HG02884 (cell line): Measurements from ENCODE around the gene ZNF423.

Experiments
- ATAC-seq: cut with Tn5 transposase; IDR thresholded peaks from one replicate; pipeline ENCODE4 v1.9.1; 2021; ENCODE audit warnings: mild to moderate bottlenecking, moderate library complexity; ENCODE audit not compliant: unreplicated experiment

The ZNF423 gene

DNA sequence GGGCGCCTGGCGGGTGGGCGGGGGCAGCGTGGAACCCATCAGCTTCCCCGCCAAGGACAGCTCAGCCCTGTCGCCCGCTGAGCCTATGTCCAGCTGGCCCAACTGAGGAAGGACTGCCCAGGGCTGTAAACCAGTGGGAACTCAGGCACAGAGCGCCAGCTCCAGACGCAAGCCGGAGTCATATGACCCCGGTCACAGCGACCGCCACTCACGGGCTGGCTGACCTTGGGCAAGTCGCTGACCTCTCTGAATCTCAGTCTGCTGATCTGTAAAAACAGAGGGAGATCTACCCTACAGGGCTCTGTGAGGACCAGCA is 312.3 kb downstream of the ZNF423 start:
- no peak for ATAC-seq

DNA sequence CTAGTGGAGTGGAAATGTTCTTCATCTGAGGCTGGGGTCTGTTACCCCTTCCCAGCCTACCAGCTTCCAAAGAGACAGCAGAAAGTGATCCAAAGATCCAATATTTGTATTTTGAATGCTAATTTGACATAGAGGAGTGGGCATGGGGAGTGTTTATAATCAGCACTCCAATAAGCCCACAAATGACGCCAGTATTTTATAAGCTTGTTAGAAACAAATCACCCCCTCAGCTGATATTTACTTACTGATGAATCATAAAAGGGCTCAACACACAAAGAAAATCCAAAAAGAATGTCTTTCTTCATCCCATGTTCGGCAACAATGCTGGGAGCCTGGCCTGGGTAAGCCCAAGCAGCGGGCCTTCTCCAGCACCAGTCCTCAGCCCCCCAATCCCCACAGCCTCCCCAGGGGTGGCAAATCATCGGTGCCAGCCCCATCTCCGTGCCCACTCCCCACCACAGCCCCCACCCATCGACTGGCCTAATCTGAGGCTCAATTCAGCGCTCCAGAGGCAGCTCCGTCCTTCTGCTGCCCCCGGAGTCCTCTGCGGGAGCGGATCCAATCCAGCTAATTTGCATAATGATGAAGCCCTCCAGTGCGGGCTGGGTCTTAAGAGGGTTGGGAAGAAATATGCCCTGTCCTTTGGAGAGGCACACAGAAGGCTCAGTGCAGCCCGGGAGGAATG is 312.8 kb downstream of the ZNF423 start:
- no peak for ATAC-seq

DNA sequence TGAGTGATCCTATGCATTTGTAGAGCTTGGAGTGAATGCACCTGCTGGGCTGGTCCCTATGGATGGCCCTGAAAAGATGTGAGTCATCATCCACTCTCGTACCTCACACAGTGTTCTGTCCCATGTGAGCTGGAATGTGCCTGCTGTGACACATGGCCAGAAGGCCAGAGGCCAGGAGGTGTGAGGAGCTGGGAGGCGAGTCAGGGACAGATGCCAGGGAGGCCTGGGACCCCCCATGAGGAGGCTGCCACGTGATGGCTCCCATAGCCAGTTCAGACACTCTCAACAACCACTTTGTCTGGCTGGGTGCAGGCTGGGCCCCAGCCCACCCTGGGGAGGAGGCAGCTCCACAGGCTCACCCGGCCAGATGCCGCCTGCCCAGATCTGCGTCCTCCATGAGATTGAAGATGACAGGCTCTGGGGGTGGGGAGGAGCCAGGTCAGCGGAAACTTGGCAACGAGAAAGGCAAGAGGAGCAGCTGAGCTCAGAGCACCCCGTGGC is 313.5 kb downstream of the ZNF423 start:
- no peak for ATAC-seq

DNA sequence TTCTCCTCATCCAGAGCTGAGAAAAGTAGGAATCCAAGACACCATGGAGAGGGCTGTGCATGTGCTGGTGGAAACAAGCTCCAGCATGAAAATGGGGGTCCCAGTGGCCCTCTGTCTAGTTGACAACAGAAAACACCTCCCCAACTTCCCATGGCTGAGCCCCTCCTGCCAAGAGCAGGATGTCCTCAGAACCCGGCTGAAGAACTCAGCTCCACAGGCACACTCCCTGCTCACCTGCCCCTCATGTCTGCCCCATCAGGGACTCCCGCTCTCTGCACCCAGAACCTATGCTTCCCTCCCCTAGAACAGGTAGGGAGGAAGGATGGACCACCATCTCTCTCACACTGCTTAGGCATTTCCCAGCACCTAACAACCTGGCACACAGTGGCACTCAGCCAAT is 315.1 kb downstream of the ZNF423 start:
- no peak for ATAC-seq

DNA sequence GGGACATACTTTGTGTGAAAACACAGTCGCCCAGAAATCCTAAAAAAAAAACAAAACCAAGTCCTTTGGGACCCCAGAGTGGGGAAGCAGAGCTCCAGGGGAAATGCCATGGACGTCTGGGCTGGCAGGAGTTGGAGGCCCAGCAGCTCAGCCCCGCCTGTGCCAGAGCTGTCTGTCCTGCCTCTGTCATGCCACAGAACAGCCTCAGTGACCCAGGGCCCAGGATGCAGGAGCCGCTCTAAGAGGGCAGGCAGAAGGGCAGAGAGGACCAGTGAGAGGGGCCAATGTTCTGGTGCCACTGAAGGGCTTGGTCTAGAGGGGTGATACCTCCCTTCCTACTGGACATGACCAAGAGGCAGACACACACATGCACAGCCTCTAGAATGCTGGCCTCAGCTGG is 316.2 kb downstream of the ZNF423 start:
- no peak for ATAC-seq

DNA sequence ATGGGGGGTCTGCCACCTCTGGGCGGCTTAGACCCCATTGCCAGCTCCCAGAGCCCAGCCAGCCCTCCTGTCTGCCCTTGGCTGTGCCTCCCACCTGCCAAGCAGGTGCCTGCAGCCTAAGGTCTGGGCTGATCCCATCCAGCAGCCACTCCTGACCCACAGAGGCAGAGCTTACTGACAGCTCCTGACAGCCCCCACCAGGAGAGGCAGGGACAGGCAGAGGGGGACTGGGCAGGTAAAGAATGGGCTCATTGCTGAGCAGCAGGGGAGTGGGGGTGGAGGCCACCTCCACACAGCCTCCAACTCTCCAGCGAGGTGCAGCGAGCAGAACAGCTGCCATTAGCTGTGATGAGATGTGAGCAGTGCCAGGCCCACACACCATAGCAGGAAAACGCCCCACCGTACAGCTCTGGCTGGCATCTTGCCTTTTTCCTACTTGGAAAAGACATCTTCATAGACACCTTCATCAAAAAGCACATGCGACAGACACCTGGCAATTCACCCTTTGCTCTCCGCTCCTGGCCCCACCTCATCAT is 317.9 kb downstream of the ZNF423 start:
- no peak for ATAC-seq

DNA sequence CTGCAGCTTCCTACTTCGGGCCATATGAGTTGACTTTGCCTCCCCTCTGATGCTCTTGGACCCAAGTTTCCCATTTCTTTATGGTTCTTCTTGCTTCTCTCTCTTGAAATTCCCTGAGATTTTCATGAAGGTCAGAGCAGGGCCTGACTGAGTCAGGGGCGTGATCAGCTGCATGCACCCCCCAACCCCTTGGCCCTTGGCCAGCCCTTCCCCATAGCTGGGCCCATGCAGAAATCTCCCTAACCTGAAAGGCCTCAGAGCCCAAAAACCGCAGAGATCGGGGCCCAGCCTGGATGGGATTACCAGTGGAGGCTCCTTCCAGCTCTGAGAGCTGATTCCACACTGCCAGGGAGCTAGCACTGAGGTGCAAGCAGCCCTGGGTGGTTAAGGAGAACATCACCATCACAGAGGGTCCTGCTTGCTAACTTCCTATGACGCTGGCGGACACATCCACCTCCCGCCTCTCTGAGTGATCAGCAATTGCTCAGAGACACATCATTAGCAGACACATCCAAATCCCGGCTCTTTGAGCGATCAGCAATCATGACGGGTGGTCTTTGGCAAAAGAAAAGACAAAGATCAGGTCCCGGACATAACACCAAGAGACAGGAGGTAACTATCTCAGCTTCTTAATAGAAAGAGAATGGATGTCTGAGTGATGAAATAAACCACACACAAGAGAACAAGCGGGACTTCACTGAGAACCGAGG is 320.9 kb downstream of the ZNF423 start:
- no peak for ATAC-seq

DNA sequence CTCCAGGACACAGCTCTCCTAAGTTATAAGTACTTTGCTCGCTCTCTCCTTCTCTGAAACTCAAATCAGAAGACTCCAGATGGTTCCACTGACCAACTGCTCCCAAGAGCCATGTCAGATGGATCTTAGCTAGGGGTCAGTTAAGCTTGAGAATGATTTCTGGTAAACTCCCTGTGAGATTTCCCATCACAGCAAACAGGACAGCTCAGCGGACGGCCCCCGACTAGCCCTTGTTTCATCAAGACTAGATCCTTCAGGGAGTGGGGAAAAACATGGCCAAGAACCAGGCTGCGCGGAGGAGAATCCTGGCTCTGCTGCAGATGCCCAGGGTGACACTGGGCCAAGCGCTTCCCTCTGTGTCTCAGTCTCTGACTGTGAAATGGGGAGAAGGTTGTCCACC is 322.5 kb downstream of the ZNF423 start:
- ATAC-seq, result no peak

DNA sequence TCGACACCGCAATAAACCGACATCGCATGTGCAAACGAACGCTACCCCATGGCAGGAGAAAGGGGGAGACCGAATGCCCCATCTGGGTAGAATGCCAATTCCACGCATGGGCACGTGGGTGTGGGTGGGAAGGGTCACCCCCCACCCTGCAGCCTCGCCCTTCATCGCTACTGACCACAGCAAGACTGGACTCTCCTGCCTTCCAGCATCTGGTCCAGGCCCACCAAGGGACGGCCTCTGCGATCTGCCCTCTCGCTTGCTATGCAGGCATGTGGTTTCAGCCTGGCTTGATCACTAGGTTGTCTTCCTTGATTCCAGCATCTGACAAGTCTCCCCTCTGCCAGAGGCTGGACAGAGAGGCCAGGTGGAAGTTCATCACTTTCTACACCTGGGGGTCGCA is 323.0 kb downstream of the ZNF423 start:
- no peak for ATAC-seq

DNA sequence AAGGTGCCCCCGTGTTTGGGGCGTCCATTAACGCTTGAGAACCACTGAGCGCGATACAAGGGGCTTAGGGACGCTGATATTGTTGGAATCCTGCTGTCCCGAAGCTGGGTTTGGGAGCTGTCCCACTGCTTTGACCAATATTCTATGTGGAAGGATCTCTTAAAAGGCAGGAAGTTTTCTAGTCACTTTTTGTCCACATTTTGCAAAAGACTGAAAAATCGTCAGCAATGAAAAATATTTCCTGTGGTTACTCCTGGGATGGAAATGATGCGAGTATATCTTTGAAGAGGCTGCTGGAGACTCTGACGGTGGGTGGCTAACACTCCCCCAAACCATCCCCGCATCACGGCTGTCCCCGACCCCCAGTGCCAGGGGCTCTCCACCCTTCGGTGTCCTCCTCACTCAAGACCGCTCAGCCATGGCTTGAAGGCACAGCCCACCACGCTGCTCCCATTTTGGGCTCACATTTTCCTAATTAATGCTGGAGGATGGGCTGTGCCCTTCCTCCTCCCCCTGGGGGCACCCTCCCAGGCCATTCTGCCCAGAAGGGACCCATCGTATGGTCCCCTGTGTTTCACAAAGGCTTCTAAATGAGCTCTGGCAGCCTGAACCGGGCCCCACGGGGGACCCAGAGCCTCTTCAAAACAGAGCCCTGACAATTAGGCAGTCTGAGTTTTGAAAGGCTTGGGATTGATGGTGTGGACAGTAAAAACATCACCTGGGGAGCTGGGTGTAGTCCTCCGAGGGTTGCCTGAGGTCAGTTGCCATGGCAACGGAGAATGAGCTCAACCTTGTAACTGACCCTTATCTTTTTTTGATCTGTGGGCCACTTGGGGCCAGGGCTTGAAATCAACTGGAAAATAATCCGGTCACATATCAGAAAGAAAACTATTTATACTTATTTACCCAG is 323.7 kb downstream of the ZNF423 start:
- ATAC-seq, result no peak

DNA sequence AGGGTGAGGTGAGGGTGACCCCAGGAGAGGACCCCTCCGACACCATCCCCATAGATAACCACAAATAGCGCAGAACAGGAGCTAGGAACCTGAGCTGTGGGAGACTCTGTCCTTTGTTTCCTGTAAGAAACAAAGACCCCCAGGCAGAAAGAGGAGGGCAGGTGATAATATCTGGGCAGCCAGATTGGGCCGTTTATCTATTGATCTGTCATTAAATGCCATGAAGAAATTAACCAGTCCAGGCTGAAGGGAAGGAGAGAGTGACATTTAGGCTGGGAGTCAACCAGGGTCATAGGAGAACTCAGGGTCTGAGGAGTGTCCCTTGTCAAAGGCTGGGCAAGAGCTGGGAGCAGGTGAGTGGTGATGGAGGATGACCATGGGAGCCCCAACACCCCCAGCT is 324.5 kb downstream of the ZNF423 start:
- no peak for ATAC-seq

DNA sequence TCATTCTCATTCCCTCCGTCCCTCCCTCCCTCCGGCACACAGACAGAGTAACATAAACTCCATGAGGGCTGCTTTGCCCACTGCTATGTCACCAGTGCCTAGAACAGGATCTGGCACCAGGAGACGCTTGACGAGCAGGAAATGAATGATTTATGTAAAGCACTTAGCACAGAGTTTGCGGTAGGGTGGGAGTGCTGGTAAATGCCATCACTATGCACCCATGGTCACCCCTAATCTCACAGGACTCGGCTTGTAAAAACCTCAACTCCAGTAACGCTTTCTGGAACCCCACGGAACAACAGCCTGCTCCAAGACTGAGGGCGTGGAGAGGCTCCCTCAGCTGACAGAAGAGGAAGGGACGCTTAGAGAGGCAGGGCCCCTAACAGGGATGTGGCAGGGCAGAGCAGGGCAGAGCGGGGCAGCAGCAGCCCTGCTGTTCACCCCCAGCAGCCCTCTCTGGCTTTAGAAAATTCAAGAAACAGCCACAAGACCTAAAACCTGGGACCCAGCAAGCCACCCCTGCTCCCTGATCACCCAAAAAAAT is 325.4 kb downstream of the ZNF423 start:
- ATAC-seq, result no peak

DNA sequence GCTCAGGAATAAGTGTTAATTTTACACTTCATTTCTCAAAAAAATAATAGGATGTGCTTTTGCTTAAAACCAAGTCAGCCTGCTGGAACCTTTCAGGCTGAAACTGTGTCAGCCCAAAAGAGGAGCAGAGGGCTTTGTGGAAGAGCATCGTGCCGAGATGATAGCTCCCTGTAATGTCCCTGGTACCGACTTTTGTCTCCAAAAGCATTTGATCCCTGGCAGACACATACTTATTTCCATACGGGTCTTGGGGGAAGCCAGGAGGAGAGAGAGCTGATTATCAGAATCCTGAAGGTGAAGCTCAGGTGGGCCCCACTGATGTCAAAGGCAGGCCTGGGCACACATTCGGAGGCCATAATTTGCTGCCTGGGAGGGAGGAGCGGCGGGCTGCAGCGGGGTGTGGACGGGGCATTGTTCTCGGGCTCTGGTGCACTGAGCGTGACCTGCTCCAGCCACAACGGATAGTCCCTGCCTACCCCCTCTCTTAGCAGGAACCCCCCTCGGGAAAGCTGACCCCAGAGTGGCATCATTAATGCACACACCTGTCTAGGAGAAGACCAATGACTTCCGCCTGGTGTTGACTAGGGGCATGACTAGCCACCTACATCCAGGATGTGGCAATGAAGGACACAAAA is 326.4 kb downstream of the ZNF423 start:
- no peak for ATAC-seq

DNA sequence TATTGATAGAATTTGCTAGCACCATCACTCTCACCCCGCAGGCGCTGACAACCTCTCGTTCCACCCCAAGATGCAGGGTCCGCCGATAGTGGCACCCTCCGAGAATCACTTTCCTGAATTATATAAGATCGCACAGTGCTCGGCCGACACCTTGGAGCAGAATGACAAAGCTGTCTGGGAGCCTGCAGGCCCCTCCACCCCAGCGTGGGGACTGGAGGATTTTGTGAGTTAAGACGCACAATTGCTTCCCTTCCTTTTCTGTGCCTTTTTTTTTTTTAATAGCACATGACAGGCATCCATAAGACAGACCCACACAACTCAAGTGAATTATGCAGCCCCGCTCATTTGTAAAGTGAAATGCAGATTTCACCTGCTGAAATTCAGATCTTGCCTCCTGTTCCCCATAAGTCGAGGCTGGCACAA is 327.0 kb downstream of the ZNF423 start:
- no peak for ATAC-seq

DNA sequence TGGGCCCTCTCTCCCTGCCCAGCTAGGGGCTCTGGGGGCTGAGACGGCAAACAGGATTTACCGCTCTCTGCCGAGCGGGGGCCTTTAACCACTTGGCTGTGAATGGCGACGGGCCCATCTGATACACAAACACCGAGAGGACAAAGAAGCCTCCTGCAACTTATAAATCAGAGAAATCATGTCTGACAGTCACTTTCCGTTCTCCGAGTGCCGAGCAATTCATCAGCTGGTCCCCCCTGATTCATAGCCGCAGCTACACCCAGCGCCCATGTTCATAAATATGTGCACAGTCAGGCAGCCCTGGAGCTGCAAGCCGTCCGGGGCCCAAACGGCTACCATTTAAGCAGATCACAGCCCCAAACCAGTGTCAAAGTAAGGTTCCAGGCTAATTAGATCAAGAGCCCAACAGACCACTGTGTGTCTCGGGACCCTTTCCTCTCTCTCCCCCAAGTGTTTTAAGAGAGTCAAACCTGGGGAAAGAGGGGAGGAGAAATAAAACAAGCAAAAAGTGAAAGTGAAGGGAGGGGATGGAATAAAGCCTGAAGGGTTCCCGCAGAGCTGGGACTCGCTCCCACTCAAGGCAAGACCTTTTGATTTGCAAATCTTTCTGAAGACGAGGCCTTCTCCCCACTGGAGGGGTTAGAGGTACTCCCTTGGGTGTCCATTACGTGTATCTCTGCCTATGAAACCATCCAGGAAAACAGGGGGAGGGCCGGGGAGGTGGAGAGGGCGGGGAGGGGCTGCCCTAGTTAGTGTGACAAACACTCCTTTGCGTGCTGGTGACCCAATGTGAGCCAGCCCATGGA is 327.6 kb downstream of the ZNF423 start:
- ATAC-seq, result no peak

DNA sequence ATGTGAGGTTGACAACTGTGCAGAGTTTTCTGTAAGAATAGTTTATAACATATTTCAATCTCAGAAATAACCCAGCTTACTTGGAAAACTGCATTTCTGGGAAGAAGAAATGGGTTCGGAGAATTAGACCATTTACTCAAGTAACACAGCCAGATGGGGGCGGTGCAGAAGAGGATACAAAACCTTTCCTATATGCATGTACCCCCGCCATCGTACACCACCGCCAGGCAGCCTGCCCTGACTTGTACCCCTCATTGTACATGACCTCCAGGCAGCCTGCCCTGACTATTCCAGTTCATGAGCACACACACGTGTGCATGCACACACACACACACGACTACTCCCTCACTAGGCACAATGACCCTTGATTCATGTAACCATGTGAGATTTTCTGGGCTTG is 328.3 kb downstream of the ZNF423 start:
- no peak for ATAC-seq

DNA sequence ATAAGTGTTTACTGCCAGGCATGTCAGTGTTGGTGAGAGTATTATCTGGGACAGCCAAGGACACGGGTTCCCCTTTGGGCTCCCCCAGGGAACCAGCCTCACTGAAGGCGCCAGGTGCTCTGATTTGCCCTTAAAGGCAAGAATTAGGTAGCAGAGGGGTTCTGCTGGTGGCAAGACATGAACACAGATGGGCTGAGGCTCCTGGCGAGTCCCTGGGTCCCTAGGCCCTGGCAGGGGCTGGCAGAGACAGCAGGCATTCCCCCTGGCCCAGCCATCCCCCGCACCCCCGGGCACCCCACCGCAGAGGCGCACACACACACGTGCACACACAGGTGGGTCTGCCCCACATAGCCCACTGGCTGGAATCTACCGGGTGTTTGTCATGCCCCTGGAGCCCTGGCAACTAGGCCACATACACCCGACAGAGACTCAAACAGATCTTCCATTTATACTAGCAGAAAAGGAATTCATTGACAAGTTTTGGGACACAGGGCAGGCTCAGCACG is 329.0 kb downstream of the ZNF423 start:
- ATAC-seq, result no peak

DNA sequence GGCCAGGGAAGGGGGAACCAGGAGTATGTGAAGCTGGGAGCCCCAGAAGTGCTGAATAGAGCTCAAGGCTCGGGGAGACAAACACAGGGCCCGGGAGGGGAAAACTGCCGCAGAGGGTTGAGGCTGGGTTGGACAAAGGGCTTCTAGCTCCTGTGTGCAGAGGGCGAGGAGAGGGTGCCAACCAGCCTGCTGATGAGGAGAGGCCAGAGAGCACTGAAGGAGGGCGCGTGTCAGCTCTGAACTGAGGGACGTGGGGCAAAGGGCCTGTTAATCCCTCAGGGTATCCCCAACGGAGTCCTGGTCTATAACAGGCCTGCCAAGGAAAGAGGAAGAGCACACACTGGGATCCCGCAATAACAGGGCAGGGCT is 331.0 kb downstream of the ZNF423 start:
- ATAC-seq, result no peak

DNA sequence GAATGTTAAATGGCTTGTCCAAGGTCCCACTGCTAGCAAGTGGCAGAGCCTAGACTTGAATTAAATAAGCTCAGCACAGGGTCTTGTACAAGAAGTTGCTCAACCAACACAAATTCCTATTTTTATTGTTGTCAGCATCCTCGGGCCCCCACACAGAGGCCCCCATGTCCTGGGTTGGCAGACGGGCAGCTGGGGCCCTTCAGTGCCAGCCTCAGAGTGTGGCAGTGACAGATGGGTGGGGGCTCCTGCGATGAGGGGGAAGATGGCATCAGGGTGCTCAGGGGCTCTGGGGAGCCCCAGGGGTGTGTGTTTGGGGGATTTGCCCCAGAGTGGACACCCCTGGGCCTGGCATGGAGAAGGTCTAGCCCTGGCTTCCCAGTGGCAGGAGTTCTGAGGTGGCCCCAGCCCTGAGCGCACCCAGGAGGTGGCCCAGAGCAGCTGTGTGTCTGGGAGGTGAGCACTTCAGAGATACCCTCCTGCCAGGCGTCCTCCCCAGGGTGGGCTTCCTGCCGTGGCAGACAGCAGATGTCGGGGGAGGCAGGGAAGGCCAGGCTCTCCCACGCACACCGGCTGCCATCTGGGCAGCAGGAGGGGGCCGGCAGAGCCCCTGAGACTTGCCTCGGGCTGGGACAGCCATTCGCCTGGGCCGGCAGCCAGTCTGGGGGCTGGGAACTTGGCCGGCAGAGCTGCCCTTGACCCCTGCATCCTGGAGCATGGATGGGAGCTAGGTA is 331.5 kb downstream of the ZNF423 start:
- ATAC-seq, result no peak
